Smooth muscle cell of the brain vasculature (primary cell): ENCODE data around the gene SPATA3.

Experiments used
- DNase-seq: peaks from one replicate; pipeline ENCODE4 v3.0.0-alpha.2; 2012; ENCODE audit warnings: low read depth, low spot score

The SPATA3 gene

GRCh38 chr2:231028889-231029288 is 33.0 kb downstream of the SPATA3 start:
- no peak for DNase-seq

GRCh38 chr2:231029563-231029962 is 33.6 kb downstream of the SPATA3 start:
- DNase-seq, result no peak

- no peak for DNase-seq
Observed at GRCh38 chr2:231030725-231031124, 34.8 kb downstream of the SPATA3 start.

GRCh38 chr2:231032575-231033140 is 36.7 kb downstream of the SPATA3 start:
- DNase-seq, result no peak

GRCh38 chr2:231033147-231034132 is 37.5 kb downstream of the SPATA3 start:
- DNase-seq, result no peak

GRCh38 chr2:231034291-231034882 is 38.5 kb downstream of the SPATA3 start:
- no peak for DNase-seq

GRCh38 chr2:231036131-231036530 is 40.2 kb downstream of the SPATA3 start:
- no peak for DNase-seq

- no peak for DNase-seq
Observed at GRCh38 chr2:231036578-231037106, 40.7 kb downstream of the SPATA3 start.

GRCh38 chr2:231037202-231037730 is 41.3 kb downstream of the SPATA3 start, which contains the start of gene C2orf72:
Gene C2orf72, plus strand, starts transcription at chr2:231037523. Its CDS starts 43 bp downstream, at chr2:231037566.
- no peak for DNase-seq

GRCh38 chr2:231037731-231038482 is 42.0 kb downstream of the SPATA3 start:
- DNase-seq, result no peak

GRCh38 chr2:231038483-231039293 is 42.8 kb downstream of the SPATA3 start:
- no peak for DNase-seq

- DNase-seq, result no peak
Observed at GRCh38 chr2:231039294-231039664, 43.4 kb downstream of the SPATA3 start.

- no peak for DNase-seq
Observed at GRCh38 chr2:231039821-231040364, 44.0 kb downstream of the SPATA3 start.

- no peak for DNase-seq
Observed at GRCh38 chr2:231041061-231041689, 45.3 kb downstream of the SPATA3 start.

GRCh38 chr2:231043796-231044195 is 47.9 kb downstream of the SPATA3 start:
- DNase-seq, result no peak

GRCh38 chr2:231046916-231047273 is 51.0 kb downstream of the SPATA3 start:
- DNase-seq, result no peak

- DNase-seq, result no peak
Observed at GRCh38 chr2:231047274-231047922, 51.5 kb downstream of the SPATA3 start.

GRCh38 chr2:231047923-231048915 is 52.3 kb downstream of the SPATA3 start:
- no peak for DNase-seq
